OCI-LY3 (cell line): ENCODE results near the gene CFAP251.

ENCODE experiments used
- CTCF ChIP-seq: fragments of 200-600, 300-600 bp; sonication (generic); IDR thresholded peaks from 2 replicates; pipeline ENCODE4 v1.5.1; 2014; ENCODE audit warnings: antibody characterized with exemption, low read length, low read depth
- EZH2phosphoT487 ChIP-seq: fragments of 200-600 bp; shearing (Covaris generic); IDR thresholded peaks from 2 replicates; pipeline ENCODE4 v1.6.1; 2018; ENCODE audit warnings: antibody characterized with exemption, mixed run types, low read depth

- TF ChIP-seq CTCF (no peak; the same call in 1 of the 2 replicates), EZH2phosphoT487 (no peak)
Measured at GRCh38 chr12:121918679-121919038, 267 bp downstream of the CFAP251 start.
